Stimulated activated CD4-positive, alpha-beta T cell treated with anti-CD3 and anti-CD28 coated beads, Interleukin-2, amount 100 ng/mL, for 4 hours (primary cell): ENCODE data around the gene MYBBP1A.

Experiments used
- DNase-seq: peaks from one replicate; pipeline ENCODE4 v3.0.0-alpha.2; 2020; ENCODE audit warnings: low read depth

The MYBBP1A gene

GRCh38 chr17:4548061-4548461, 7.1 kb downstream of the MYBBP1A start:
- no peak for DNase-seq

GRCh38 chr17:4547118-4547906, 7.9 kb downstream of the MYBBP1A start:
- DNase-seq, result no peak

DNA sequence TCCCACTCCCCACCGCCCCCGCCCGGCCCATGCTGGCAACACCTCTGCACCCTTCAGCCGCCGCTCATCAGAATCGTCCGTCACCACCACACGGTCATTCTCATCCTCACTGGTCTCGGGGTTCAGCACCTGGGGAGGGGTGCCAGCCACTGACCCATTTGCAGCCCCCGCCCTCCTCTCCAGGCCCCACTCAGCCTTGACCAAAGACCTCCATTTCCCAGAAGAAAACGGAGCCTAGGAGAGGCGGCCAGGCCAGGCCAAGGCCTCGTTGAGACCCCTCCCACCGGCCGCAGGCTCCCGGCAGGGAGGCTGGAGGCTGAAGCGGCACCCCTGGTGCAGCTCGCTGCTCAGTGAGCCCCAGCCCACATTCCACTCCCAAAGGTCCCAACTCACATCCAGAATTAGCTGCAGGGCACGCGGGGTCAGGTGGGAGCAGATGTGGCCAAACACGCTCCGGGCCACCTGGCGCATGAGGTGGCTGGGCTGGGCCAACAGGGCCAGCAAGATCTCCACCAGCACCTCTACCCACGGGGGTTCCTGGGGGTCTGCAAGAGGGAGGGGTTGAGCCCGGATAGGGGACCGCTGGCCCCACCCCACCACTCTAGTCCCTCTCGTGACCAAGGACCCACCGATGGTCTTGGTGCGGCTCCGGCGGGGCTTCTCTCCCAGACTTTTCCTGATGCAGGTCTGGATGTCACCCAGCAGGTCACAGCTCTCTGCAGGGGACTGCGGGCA, 9.8 kb downstream of the MYBBP1A start:
- DNase-seq, result no peak

- DNase-seq, result no peak
Observed at GRCh38 chr17:4544951-4545216, 10.3 kb downstream of the MYBBP1A start.

DNA sequence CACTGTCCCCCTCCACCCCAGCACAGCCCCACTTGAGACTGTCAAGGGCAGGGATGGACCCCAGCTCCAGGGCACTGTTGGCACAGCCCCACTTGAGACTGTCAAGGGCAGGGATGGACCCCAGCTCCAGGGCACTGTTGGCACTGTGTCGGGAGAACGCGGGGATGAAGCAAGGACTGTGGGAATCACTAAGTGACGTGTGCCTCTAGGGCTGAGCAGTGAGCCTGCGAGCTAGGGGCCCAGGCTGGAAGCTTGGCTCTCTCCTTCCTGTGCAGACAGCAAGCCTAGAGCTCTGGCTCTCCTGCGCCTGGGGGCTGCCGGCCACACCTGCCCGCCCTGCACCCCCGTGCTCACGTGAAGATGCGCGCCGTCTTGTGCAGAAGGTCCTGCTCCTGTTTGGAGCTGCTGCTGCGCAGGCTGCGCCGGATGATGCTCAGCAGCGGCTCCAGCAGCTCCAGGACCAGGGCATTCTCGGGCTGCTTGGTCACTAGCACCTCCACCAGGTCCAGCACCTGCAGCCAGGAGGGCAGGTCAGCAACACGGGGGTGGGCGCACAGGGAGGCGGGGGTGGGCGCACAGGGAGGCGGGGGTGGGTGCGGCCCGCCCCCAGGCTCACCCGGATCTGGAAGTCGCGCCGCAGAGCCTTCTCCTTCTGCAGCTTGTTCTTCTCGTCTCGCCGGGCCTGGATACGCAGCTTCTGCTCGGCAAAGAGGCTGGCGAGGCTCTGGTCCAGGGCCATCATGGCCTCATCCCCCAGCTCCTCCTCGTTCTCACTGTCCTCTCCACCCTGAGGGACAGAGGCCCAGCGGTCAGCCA, 10.8 kb downstream of the MYBBP1A start:
- no peak for DNase-seq

DNA sequence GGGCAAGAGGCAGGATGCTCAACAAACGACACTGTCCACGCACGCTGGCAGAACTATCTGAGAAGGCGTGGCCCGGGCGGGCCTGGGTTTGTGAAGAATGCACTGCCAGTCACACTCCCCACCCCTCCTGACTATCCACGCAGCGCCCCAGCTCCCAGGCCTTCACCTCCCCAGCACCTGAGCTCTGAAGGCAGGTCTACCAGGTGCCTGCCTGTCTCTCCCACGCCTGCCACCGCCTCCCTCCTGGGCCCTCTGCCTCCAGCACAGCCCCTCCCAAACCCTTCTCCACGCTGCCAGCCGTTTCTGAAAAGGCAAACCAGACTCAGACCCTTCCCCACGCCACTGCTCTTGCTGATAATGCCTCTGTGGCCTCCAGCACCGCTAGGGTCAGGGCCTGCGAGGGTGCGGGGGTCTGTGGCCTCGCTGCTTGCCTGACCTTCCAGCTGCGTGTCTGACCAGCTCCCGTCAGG, 11.6 kb downstream of the MYBBP1A start:
- no peak for DNase-seq

- no peak for DNase-seq
Observed at GRCh38 chr17:4542726-4543191, 12.4 kb downstream of the MYBBP1A start.

DNA sequence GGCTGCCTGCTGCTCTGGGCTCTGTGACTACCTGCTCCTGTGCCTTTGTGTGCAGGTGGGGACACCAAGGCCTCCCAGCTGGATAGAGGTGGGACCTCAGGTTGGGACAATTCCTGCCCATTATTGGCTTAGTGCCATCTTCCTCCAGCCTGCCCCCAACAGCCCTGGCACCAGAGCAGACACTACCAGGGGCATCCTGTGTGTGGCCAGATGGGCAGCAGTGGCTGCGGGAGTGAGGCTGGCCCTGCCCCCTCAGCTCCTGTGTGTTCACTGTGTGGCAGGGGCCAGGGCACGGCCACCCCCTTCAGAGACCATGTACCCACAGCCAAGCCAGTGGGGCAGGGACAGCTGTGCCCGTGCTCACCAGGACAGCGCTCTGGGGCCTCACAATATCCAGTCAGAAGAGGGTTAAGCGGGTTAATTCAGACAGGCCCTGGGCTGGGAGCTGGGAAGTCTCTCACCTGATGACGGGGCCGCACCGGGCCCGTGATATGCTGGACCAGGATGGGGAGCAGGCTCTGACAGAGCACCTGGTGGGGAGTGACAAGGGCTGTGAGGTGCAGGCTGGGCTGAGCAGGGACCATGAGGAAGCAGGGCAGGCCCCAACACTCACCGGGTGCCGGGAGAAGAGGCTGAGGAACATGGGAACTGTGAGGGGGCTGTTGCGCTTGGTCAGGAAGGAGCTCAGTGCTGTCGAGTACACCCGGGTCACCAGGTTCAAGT, 13.0 kb downstream of the MYBBP1A start:
- DNase-seq, result no peak

- DNase-seq, result no peak
Observed at GRCh38 chr17:4541328-4542002, 13.7 kb downstream of the MYBBP1A start.

GRCh38 chr17:4540687-4541327, 14.4 kb downstream of the MYBBP1A start:
- no peak for DNase-seq

DNA sequence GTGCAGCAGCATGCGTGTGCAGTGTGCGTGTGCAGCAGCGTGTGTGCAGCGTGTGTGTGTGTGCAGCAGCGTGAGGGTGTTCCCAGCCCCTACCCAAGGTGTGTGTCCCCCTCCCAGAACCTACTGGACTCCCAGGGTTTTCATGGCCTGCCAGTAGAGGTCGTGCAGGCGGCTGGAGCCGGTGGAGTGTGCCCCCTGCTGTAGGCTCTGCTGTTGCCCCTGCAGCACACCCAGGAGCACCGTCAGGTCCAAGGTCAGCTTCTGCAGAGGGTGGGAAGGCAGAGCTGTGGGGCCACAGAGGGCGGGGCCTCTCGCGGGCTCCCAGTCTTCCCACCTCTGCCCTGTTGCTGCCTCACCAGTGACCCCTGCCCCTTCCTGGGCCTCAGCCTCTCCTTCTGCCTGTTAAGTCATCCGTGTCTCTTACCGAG, 14.9 kb downstream of the MYBBP1A start:
- no peak for DNase-seq

DNA sequence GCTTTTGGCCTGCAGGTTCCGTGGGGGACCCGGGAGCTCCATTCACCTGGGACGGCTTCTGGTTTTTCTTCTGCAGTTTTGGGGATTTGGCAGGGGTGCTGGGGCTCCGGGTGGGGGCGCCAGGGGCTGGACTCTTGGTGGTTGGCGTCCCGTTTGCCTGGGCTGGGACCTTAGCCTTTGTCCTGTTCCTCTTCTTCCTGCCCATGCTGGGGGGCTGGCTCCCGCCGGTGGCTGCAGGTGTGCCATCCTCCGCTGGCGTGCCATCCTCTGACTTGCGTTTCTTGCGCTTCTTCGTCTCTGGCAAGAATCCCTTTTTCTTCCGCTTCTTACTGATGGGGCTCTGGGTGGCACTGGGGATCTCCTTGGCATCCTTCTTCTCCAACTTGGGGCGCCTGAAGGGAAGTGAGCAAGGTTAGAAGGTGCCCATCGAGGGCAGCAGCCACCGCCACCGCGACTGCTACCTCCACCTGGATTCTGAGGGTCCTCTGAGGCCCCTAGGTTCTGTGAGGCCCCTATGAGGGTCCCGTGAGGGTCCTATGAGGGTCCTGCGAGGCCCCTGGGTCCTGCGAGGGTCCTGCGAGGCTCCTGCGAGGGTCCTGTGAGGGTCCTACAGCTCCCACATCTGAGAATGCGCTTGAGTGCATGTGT, 15.5 kb downstream of the MYBBP1A start:
- no peak for DNase-seq

DNA sequence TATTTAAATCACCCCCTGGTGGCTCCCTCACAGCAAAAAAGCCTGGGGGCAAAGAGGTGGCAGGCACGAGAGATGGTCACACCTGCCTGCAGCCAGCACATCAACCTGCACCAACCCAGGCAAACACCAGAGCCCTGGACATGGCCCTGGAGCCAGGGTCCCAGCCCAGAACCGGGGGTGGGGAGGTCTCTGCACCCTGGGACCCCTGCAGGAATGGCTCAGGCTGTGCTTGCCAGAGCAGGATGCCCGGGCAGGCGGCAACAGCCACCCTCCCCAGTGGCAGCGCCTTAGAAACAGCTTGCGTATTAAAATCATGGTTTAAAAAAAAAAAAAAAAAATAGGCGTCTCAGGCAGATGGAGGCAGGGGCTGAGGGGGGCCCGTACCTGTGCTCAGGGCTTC, 16.2 kb downstream of the MYBBP1A start:
- DNase-seq, result no peak

DNA sequence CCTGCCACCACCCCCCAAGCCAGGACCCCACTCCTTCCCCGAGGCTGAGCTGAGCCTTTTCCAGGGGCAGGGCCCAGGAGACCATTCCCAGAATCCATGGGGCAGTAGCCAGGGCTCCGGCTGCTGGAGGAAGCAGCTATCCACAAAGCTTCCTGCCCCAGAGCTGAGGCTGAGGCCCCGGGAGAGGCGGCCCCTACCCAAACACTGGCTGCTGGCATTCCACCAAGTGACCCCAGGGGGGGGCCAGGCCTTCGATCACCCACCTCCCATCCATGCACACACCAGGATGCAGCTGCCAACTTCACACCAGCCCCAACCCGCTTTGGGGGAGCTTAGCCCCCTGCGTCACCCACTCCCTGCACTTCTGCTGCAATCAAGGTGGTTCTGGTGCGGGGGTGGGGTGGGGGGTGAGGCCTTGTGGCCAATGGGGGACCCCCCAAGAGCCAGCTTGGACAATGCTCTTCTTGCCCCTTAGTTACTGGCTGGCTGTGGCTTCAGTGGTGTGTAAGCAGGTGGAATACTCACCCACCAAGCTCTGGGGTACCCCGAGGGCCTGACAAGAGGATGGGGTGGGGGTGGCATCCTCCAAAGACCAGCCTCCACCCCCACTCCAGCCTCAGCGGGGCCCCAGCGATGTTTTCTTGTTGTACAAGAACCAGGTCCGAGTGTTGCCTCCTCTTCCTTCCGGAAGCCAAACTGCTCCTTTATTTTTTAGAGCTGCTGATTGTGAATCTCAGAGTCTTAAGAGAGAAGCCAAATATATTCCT, 16.8 kb downstream of the MYBBP1A start:
- DNase-seq, result no peak

GRCh38 chr17:4537451-4538235, 17.5 kb downstream of the MYBBP1A start:
- no peak for DNase-seq

DNA sequence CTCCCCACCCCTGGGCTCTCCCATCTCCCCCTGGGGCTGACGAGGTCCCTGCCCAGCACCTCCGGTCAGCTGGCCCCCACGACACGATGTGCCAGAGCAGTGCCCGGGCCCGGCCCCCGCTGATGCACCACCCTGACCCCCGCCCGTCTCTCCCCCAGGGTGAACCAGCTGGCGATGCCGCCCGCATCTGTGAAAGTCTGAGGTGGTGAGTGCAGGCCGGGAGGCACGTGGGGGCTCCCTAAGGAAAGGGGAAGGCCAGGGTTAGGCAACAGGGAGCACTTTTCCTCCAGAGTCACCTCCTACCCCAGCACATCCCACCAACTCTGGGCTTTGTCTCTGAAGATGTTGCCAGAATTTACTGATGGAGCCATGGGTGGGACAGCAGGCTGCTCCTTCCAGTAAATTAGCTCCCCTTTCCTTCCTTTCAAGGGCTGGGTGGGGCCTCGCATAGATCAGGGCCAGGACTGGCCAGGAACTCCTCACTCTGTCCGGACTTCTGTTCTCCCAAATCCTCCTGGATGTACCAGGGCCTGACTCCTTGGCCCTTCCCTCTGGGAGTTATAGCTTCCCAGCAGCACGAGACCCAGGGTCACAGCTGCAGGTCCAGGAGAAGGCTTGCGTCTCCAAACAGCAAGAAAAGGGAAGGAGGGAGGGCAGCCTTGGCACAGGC, 18.3 kb downstream of the MYBBP1A start:
- no peak for DNase-seq

- no peak for DNase-seq
Observed at GRCh38 chr17:4536259-4536741, 18.9 kb downstream of the MYBBP1A start.

- DNase-seq, result no peak
Observed at GRCh38 chr17:4535667-4536258, 19.4 kb downstream of the MYBBP1A start.
